SW 1271 (cell line): Measurements from ENCODE around the gene ATP6AP2.

Source experiments
- DNase-seq, 2 experiments: peaks; one replicate each; lab custom pipeline; 2025; lab: John Stamatoyannopoulos, UW

The ATP6AP2 gene

GRCh38 chrX:40644176-40644575, 63.4 kb downstream of the ATP6AP2 start:
- no peak for DNase-seq

GRCh38 chrX:40644821-40645358, 64.1 kb downstream of the ATP6AP2 start:
- DNase-seq: peak in 1 of 2 experiments; percentile 35

GRCh38 chrX:40646489-40647306, 65.9 kb downstream of the ATP6AP2 start:
- DNase-seq: no peak

- peak; percentile 3 to 52 for DNase-seq
These were observed 66.8 kb downstream of the ATP6AP2 start, which contains the start of gene CXorf38 for GRCh38 chrX:40647307-40648197. CXorf38 (minus strand) TSS chrX:40647561; CDS start chrX:40647520, 41 bp downstream.

GRCh38 chrX:40651620-40652223, 71.0 kb downstream of the ATP6AP2 start:
- DNase-seq: peak in 1 of 2 experiments; percentile 9

GRCh38 chrX:40652664-40653063, 71.9 kb downstream of the ATP6AP2 start:
- no peak for DNase-seq

GRCh38 chrX:40653535-40653934, 72.8 kb downstream of the ATP6AP2 start:
- DNase-seq: no peak
